PC-9 (cell line): Measurements from ENCODE around the gene KLRG1.

Source experiments
- EZH2 ChIP-seq: fragments of 200-600 bp; sonication (generic); IDR thresholded peaks from 2 replicates; pipeline ENCODE4 v1.8.0; 2017; ENCODE audit warnings: antibody characterized with exemption, low read depth
- TF ChIP-seq, protein P1 (sequence below): fragments of 200-600 bp; sonication (generic); conservative IDR thresholded peaks from 2 replicates; pipeline ENCODE4 v1.6.1; 2017; ENCODE audit warnings: mixed run types, antibody characterized with exemption, mild to moderate bottlenecking, moderate library complexity

GRCh38 chr12:8943565-8944186, 45.7 kb upstream of the KLRG1 start:
- TF ChIP-seq, protein P1, sequence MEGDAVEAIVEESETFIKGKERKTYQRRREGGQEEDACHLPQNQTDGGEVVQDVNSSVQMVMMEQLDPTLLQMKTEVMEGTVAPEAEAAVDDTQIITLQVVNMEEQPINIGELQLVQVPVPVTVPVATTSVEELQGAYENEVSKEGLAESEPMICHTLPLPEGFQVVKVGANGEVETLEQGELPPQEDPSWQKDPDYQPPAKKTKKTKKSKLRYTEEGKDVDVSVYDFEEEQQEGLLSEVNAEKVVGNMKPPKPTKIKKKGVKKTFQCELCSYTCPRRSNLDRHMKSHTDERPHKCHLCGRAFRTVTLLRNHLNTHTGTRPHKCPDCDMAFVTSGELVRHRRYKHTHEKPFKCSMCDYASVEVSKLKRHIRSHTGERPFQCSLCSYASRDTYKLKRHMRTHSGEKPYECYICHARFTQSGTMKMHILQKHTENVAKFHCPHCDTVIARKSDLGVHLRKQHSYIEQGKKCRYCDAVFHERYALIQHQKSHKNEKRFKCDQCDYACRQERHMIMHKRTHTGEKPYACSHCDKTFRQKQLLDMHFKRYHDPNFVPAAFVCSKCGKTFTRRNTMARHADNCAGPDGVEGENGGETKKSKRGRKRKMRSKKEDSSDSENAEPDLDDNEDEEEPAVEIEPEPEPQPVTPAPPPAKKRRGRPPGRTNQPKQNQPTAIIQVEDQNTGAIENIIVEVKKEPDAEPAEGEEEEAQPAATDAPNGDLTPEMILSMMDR = no peak
- TF ChIP-seq EZH2 = no peak
